ENCODE results near the gene TBC1D22A.

DNA sequence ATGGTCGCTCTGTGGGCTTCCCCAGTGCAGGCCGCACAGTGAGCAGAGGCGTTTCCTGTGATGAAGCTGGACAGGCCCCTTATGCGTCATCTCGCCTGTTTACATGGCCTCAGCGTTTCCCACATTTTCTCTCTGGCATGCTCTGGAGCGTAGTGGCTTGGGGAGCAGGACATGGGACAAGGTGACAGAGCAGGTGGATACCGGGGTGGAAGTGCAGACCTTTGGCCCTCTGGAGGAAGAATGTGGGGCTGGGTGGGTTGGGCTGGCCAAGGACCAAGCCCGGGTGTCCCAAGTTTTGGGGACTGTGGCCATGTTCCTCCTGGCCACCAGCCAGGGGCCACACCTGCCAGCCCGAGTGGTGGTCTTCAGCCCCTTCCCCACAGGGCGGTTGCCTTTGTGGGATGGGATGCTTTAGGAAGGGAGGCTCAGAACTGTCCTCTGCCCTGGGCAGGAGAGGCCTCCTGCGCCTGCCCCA is 446.6 kb downstream of the TBC1D22A start:
- TF ChIP-seq EZH2 (IDR thresholded peaks at IDR 0.05; ENCODE audit: borderline replicate concordance), result no peak
- TF ChIP-seq, protein P1, sequence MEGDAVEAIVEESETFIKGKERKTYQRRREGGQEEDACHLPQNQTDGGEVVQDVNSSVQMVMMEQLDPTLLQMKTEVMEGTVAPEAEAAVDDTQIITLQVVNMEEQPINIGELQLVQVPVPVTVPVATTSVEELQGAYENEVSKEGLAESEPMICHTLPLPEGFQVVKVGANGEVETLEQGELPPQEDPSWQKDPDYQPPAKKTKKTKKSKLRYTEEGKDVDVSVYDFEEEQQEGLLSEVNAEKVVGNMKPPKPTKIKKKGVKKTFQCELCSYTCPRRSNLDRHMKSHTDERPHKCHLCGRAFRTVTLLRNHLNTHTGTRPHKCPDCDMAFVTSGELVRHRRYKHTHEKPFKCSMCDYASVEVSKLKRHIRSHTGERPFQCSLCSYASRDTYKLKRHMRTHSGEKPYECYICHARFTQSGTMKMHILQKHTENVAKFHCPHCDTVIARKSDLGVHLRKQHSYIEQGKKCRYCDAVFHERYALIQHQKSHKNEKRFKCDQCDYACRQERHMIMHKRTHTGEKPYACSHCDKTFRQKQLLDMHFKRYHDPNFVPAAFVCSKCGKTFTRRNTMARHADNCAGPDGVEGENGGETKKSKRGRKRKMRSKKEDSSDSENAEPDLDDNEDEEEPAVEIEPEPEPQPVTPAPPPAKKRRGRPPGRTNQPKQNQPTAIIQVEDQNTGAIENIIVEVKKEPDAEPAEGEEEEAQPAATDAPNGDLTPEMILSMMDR (IDR thresholded peaks at IDR 0.05; ENCODE audit: poor library complexity), result no peak
